K562 (cell line): ENCODE results near the gene KIF26B. TPM values are rescaled to one million over a fixed set of nuclear protein-coding genes. Genes with fewer than 3 reads are reported as not detected.

Source experiments
- ATAC-seq: fragments of 200-7000 bp; cut with Tn5 transposase; 3 replicates; pipeline ENCODE4 v1.9.1; 2020; ENCODE audit warnings: moderate library complexity
- BruUV-seq: library from RNA; stranded (reverse); fragments of 400-500 nt; replicated peaks from 2 replicates; lab custom pipeline; 2021; lab: Mats Ljungman, UMichigan
- CTCF ChIA-PET: fragments of 300-600 bp; formaldehyde crosslinking; extraction: SDS; loops from one replicate; lab custom pipeline; 2021; ENCODE audit warnings: low intra/inter-chr PET ratio; lab: Yijun Ruan, JAX
- POLR2A ChIA-PET: fragments of 300-600, 350-650 bp; sonication (Branson Sonifier 250); formaldehyde crosslinking; extraction: SDS; loops from one replicate; lab custom pipeline; 2021; ENCODE audit warnings: antibody characterized with exemption, inconsistent platforms; lab: Yijun Ruan, JAX
- DNase-seq, 4 experiments: peaks; one replicate each; pipeline versions ENCODE4 v3.0.0 to v3.0.0-alpha.2; 2011 to 2018; ENCODE audit warnings: low spot score in 3 of 4, mixed read lengths in 3 of 4; ENCODE audit errors: extremely low read depth in 1 of 4
- FAIRE-seq: peaks from 2 replicates; lab custom pipeline; 2011; peaks lifted over from hg19 to GRCh38; lab: Jason Lieb, UNC
- H2AFZ ChIP-seq: 2 replicates; pipeline ENCODE4 v1.6.0; 2011; ENCODE audit warnings: low read depth, low read length, control low read depth, inconsistent platforms
- H3K27ac ChIP-seq: fragments of 200-600 bp; 3 replicates; pipeline ENCODE4 v1.8.0; 2011; ENCODE audit warnings: low read depth, mild to moderate bottlenecking, control low read depth, inconsistent platforms, low read length, moderate library complexity, mixed read lengths; ENCODE audit errors: extremely low read depth
- H3K27me3 ChIP-seq, 2 experiments: fragments of 300-600 bp in 1 of 2; 2 replicates in 1 of 2; 3 replicates in 1 of 2; pipeline versions ENCODE4 v1.6.0 to v1.8.0; 2011; ENCODE audit warnings: inconsistent platforms in 2 of 2, low read length in 2 of 2, mild to moderate bottlenecking in 1 of 2, mixed read lengths in 1 of 2, moderate library complexity in 1 of 2; ENCODE audit not compliant: control insufficient read depth in 2 of 2, insufficient read depth in 2 of 2
- H3K36me3 ChIP-seq: fragments of 300-600 bp; 3 replicates; pipeline ENCODE4 v1.8.0; 2011; ENCODE audit warnings: mild to moderate bottlenecking, low read length, inconsistent platforms; ENCODE audit not compliant: control insufficient read depth, insufficient read depth
- H3K4me1 ChIP-seq, 2 experiments: fragments of 200-600 bp in 1 of 2; replicated peaks in 1 of 2; 2 replicates in 1 of 2; 3 replicates in 1 of 2; pipeline versions ENCODE4 v1.5.1 to v1.8.0; 2011; ENCODE audit warnings: inconsistent platforms in 2 of 2, low read length in 2 of 2, mild to moderate bottlenecking in 1 of 2, mixed read lengths in 1 of 2, moderate library complexity in 1 of 2; ENCODE audit not compliant: control insufficient read depth in 2 of 2, insufficient read depth in 2 of 2
- H3K4me2 ChIP-seq: 2 replicates; pipeline ENCODE4 v1.6.1; 2011; ENCODE audit warnings: low read length, control low read depth, inconsistent platforms, mixed read lengths; ENCODE audit not compliant: insufficient read depth
- H3K4me3 ChIP-seq: fragments of 200-600 bp; sonication (generic), shearing (Covaris generic); 2 replicates; pipeline ENCODE4 v1.5.1; 2016; ENCODE audit warnings: control low read depth, inconsistent platforms
- H3K79me2 ChIP-seq: fragments of 200-600 bp; 3 replicates; pipeline ENCODE4 v1.8.0; 2011; ENCODE audit warnings: low read length, inconsistent platforms; ENCODE audit not compliant: control insufficient read depth, insufficient read depth
- H3K9ac ChIP-seq, 2 experiments: 2 replicates each; pipeline versions ENCODE4 v1.6.0 to v1.6.1; 2011; ENCODE audit warnings: low read depth in 2 of 2, low read length in 2 of 2, control low read depth in 1 of 2, inconsistent platforms in 1 of 2, mild to moderate bottlenecking in 1 of 2, mixed read lengths in 1 of 2; ENCODE audit not compliant: insufficient read depth in 1 of 2
- H3K9me1 ChIP-seq: one replicate; pipeline ENCODE4 v1.6.0; 2011; ENCODE audit warnings: inconsistent platforms, mild to moderate bottlenecking, low read length, moderate library complexity; ENCODE audit not compliant: control insufficient read depth, insufficient read depth
- H3K9me3 ChIP-seq: replicated peaks from 2 replicates; pipeline ENCODE4 v1.5.1; 2011; ENCODE audit warnings: low read depth, low read length, inconsistent platforms; ENCODE audit not compliant: control insufficient read depth, insufficient read depth
- H4K20me1 ChIP-seq: replicated peaks from 2 replicates; pipeline ENCODE4 v1.6.1; 2011; ENCODE audit warnings: low read length, inconsistent platforms, mixed read lengths; ENCODE audit not compliant: control insufficient read depth, insufficient read depth
- E2F8 ChIP-seq: fragments of 450-650 bp; IDR thresholded peaks from 2 replicates; pipeline ENCODE4 v1.7.1; 2018; ENCODE audit warnings: mild to moderate bottlenecking, low read depth; ENCODE audit not compliant: partially characterized antibody
- ELF4 ChIP-seq: fragments of 450-650 bp; formaldehyde crosslinking; IDR thresholded peaks from 2 replicates; pipeline ENCODE4 v1.4.0; 2022; ENCODE audit warnings: missing genetic modification characterization
- SRSF3 ChIP-seq: fragments of 200-400 bp; formaldehyde crosslinking; IDR thresholded peaks from 2 replicates; pipeline ENCODE4 v1.6.1; 2016; ENCODE audit warnings: mild to moderate bottlenecking, low read length, moderate library complexity; ENCODE audit not compliant: insufficient read depth
- TCF15 ChIP-seq: fragments of 250-450 bp; sonication (Bioruptor Pico); IDR thresholded peaks from 2 replicates; pipeline ENCODE4 v1.8.0; 2022; ENCODE audit warnings: moderate library complexity, mild to moderate bottlenecking, inconsistent platforms
- TRIM24 ChIP-seq, 2 experiments: fragments of 450-650 bp; IDR thresholded peaks; 2 replicates each; pipeline ENCODE4 v1.6.1; 2016
- TSC22D4 ChIP-seq: fragments of 450-650 bp; IDR thresholded peaks from 2 replicates; pipeline ENCODE4 v1.6.1; 2016; ENCODE audit warnings: missing genetic modification characterization, missing biosample characterization, control low read depth
- ZHX1 ChIP-seq: fragments of 150-350 bp; conservative IDR thresholded peaks from 2 replicates; pipeline ENCODE4 v1.6.1; 2014; ENCODE audit warnings: low read length
- WGBS: fragments of 100-300 bp; shearing (Covaris generic); methylation state at CpG from one replicate; pipeline ENCODE4 v1.1.6; 2016; ENCODE audit warnings: low coverage, mixed read lengths; ENCODE audit not compliant: insufficient coverage; ENCODE audit errors: missing lambda C conversion rate; 5-methylcytosine and 5-hydroxymethylcytosine counted together
- in situ Hi-C: fragments of 300-500 bp; cut with MboI; formaldehyde crosslinking; loops from 4 replicates; pipeline ENCODE4 v1.15.0; 2018; ENCODE audit warnings: inconsistent platforms, mixed read lengths
- intact Hi-C: fragments of 100-400 bp; cut with micrococcal nuclease; formaldehyde crosslinking; loops from 2 replicates; pipeline ENCODE4 v1.14.2; 2022
- polyA plus RNA-seq, 8 experiments: library from polyadenylated mRNA; depleted of rRNA in 4 of 8; stranded (reverse) in 5 of 8; unstranded in 3 of 8; fragments of >200 nt; fragmentation: Nextera tagmentation in 2 of 8; fragmentation: Illumina TruSeq in 1 of 8; extraction: Ambion mirVana in 2 of 8; extraction: Trizol in 1 of 8; gene quantifications; 2 replicates each; pipeline versions ENCODE4 v1.2.1 to v1.2.3, GENCODE V29; 2011 to 2014; ENCODE audit warnings: inconsistent platforms in 1 of 8, missing spikeins in 1 of 8
- total RNA-seq, 7 experiments: library from RNA; depleted of rRNA in 6 of 7; stranded (reverse); fragments of >200 nt in 6 of 7; fragmentation: Illumina TruSeq in 2 of 7; extraction: Trizol in 2 of 7; gene quantifications; 2 replicates each; pipeline versions ENCODE4 v1.2.1 to v1.2.3, GENCODE V29; 2011 to 2021; ENCODE audit warnings: low replicate concordance in 1 of 7

Gene KIF26B
- total and polyA plus RNA-seq, 9 of the 15 experiments (the other 6 are each of a cell fraction or from before 2014, with no cell fraction given) = 0.02 to 0.08 (median 0.03) TPM; not detected in 6

GRCh38 chr1:245260110-245260882, 105.5 kb downstream of the KIF26B start:
- H3K79me2 ChIP-seq = no peaks in the 10 kb centered on the region
- no peak overlapping the region for H3K9ac ChIP-seq
- H3K9me3 ChIP-seq = no peaks in the 10 kb centered on the region
- no peak overlapping the region for H3K4me2 ChIP-seq
- ChIA-PET CTCF (no interaction called here), POLR2A (interaction anchor here (0.6 kb wide), 1 partner anchor 60 kb away, joined by 3 read pairs; no protein-coding TSS in a partner anchor)
- intact Hi-C loops = no loop called here
- WGBS = 3% methylated on average over 6 of the region's 6 CpGs
- H3K4me1 ChIP-seq = no peaks in the 10 kb centered on the region
- H3K36me3 ChIP-seq = no peaks in the 10 kb centered on the region
- H3K4me3 ChIP-seq = no peak overlapping the region
- no peak for FAIRE-seq
- TF ChIP-seq TCF15 (no peak), SRSF3 (no peak), TRIM24 (IDR thresholded peaks at IDR 0.05) (no peak)
- no peak overlapping the region for H2AFZ ChIP-seq
- H3K9me1 ChIP-seq = no peaks in the 10 kb centered on the region
- ATAC-seq = no peak
- no peaks in the 10 kb centered on the region for H4K20me1 ChIP-seq
- no peak overlapping the region for H3K27ac ChIP-seq
- H3K27me3 ChIP-seq = peaks cover 50 to 73% of the 10 kb centered on the region in 2 experiments
- no peak for DNase-seq
- no TSS peak for BruUV-seq
- in situ Hi-C loops = no loop called here

- Histone ChIP-seq H2AFZ (no peak overlapping the region), H3K4me1 (no peaks in the 10 kb centered on the region), H3K27me3 (peaks cover 52 to 76% of the 10 kb centered on the region in 2 experiments), H4K20me1 (no peaks in the 10 kb centered on the region), H3K79me2 (no peaks in the 10 kb centered on the region), H3K9me3 (no peaks in the 10 kb centered on the region), H3K4me2 (no peak overlapping the region), H3K27ac (no peak overlapping the region), H3K9ac (no peak overlapping the region), H3K4me3 (no peak overlapping the region), H3K9me1 (no peaks in the 10 kb centered on the region), H3K36me3 (no peaks in the 10 kb centered on the region)
- FAIRE-seq = no peak
- POLR2A ChIA-PET = no interaction called here
- CTCF ChIA-PET = no interaction called here
- TF ChIP-seq ELF4 (CRISPR knock-in tag) (0 out of 2 replicates have a peak, but pooled peaks have one; percentile 44), ZHX1 (no peak), TSC22D4 (0 out of 2 replicates have a peak, but pooled peaks have one; percentile 68), E2F8 (no peak)
- BruUV-seq = no TSS peak
- ATAC-seq = no peak
- DNase-seq = no peak
- WGBS = 11% methylated on average over 5 of the region's 5 CpGs
- intact Hi-C loops = no loop called here
- in situ Hi-C loops = no loop called here
Measured at GRCh38 chr1:245260883-245261282, 106.1 kb downstream of the KIF26B start.
